ENCODE results near the gene TBXAS1.

- TF ChIP-seq CTCF (conservative IDR thresholded peaks at IDR 0.05; ENCODE audit: low read length) (no peak), EZH2phosphoT487 (IDR thresholded peaks at IDR 0.05; ENCODE audit: borderline replicate concordance) (no peak)
Measured at GRCh38 chr7:139900326-139900725, 71.3 kb downstream of the TBXAS1 start.

Data from Loucy (cell line).